Inferior parietal cortex (tissue), 1 donor: ENCODE results near the gene SERPINH1.

Experiments used
- DNase-seq: peaks from one replicate; pipeline ENCODE4 v3.0.0-alpha.2; 2016; ENCODE audit errors: extremely low spot score

Gene SERPINH1

GRCh38 chr11:75596914-75597313, 34.9 kb downstream of the SERPINH1 start:
- DNase-seq: no peak

GRCh38 chr11:75597636-75598035, 35.6 kb downstream of the SERPINH1 start:
- DNase-seq: no peak

DNA sequence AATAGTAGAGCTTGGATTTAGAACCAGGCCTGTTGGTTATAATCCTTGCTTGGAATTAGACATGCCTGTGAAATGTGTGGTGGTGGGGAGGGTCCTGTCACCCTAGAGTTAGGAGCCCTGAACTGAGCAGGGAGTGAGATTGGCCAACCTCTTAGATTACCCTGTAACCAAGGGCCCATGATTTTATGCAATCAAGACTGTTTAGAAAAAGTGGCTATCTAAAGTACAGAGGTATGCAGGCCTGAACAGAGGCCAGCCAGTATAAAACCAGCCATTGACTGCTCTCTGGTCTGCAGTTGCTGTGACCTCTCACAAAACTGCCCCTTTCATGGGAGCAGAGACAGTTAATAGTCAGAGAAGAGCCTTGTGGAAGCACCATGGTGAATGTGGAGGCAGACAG, 36.2 kb downstream of the SERPINH1 start:
- no peak for DNase-seq

DNA sequence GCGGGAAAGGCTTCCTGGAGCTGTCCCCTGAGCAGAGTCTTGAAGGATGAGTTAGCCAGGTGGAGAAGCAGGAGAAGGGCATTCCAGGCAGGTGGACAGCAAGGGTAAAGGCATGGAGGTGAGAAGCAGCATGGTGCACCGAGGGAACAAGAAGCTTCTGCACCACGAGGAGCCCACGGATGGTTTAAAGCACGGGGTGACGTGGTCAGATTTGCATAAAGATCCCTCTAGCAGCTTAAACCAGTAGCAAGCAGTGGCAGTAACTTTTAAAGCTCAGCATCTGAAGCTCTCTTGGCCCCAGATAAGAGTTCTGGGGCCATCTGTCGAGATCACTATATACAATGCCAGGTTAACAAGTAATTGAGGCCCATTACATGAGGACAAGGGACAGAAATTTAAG, 36.8 kb downstream of the SERPINH1 start:
- DNase-seq: no peak

DNA sequence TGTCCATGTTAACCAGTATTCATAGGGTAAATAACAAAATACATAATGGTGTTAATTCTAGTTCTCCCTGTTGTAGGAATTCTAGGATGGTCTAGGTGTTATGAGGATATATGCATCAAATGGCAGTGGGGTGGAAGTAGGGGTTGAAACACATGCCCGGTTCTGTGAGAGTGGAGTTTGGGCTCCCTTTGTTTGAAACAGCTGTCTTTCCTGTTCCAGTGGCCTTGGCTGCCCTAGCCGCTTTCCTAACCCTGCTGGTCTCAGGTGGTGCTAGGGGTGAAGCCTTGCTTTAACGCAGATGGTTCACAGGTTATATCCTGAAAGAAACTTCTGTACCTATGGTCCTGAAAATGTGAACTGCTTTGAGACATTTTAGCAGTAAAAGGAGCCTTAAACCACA, 38.3 kb downstream of the SERPINH1 start:
- DNase-seq: no peak

DNA sequence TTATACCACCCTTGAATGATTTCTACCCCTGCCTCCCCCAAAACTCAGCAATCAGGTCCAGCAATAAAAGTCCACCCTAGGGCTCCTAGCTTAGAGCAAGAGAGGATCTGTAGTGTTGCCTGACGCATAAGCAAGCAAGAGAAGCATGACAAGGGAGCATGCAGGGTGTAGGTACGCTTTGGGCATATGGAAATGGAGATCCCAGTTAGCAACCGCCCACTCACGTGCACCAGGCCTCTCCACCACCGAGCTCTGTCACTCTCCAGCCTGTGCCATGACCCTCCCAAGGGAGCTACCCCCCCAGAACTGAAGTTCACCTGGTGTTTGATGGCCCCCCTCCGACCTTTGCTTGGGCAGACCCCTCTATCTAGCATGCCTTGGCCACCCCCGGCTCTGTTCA, 39.4 kb downstream of the SERPINH1 start:
- DNase-seq: no peak

DNA sequence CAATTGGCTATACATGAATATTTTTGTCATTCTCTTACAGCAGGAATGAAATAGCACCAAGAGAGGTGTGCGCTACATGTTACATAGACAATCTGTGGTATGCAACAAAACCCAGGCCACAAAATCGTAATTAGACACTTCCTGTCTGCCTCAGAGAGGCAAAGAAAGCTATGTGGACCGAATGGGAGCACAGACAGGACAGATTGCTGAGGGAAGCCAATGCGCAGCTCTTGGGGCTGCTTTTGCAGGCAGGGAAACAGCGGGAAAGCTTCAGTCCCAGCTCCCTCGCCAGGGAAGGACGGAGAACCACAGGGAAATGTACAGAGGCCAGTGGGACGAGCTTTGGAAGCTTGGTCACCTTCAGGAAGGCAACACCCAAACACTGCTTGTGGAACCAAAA, 40.9 kb downstream of the SERPINH1 start:
- no peak for DNase-seq

DNA sequence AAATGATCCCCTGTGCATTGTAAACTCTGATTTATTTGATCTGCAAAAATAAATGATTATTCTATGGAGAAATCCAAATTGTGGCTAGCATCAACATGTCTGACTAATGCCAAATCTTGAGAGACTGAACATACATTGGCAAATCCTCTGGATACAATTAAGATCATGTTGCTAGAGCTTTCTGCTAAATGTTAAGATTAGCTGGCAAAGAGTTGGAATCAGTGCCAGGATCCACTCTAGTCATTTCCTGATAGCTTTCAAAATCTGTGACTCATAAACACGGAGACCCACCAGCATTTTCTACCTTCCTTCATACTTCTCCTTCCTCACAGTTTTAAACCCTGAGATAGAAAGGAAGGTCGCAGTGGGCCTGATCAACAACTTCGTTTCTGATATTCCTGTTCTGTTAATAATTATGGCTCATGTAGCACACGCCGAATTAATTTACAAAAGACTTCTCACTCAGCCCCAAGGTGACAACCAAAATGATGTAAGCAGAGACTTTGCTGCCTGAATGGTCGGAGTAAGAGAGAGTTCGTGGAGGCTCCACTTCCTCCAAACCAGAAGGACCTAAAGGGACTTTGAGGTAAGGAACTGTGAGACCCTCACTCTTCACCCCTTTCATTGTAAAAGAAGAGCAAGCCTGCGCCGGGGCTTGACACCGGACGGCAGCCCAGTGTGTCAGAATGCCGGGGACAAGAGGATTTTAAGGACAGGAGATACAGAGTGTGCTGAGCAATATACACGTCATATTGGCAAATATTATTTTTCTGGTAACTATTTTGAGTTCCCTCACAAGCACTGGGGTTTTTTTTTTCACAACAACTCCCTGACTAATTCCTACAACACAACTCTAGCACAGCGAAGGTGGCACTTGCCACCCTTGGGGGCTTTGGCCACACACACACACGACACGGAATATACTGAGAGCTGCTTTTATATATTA, 42.0 kb downstream of the SERPINH1 start:
- no peak for DNase-seq

DNA sequence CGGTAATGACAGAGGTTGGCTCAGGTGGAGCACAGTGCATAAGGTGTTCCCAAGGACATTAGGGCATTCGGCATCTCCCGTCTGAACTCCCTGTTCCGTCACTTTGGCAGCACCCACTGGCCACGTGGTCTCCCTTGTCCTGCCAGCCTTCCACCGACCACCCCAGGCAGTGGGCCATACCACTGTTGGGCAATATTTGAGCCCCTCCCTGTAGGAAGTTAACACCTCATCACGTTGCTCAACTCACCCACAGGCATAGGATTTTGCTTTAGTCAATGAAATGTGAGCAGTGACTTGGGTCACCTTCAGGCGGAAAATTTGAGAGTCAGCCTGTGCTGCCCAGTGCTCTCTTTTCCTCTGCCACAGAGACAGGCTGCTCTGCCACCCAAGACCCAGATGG, 44.0 kb downstream of the SERPINH1 start:
- DNase-seq: no peak

DNA sequence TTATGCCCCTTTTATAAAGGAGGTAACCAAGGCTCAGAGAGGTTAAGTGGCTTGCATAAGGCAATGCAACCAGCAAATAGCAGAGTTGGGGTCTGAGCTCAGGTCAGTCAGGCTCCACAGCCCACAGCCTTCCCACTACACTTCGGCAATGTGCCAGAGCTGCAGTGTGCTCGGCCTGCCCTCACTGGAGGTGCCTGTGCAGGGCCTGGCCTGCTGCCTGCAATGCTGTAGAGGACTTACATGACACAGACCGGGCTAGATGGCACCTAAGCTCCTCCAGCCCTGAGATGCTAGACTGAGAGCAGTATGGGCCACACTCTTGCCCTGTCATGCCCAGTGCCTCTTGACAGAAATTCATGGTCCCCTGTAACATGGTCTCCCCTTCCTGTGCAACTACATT, 49.8 kb downstream of the SERPINH1 start:
- no peak for DNase-seq

DNA sequence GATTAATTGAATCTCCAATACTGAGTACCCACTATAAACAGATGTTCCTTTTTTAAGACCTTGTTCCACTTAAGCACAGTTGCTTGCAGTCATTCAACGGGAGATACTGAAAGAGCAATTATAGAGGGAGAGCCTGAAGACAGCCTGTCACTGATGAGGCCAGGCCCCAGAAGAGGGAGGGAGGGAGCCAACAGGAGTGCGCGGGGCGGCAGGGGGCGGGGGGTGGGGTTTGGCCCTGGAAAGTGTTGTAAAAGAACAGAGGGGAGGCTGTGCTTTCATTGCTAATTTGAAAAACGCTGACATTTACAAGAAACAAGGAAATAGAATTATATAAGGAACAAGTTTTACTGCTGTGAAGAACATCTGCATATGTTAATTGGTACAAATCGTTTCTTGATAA, 53.7 kb downstream of the SERPINH1 start:
- DNase-seq: no peak

DNA sequence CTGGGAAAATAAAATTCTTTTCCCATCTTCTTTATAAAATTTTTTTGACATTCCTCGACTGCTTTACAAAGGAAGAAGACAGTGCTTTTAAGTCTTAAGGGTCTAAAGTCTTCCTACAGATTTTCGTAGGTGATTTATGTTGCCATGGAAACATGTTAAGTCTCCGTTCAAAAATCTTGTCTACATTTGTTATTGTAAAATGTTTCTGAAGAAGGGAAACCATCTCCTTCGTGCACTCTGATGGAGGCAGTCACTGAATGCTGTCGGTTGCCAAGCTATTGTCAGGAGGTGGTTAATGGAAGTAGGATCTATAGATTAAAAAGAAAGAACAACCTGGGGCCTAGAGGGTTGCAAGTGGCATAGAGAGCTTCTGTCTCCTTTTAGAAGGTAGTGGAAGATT, 54.2 kb downstream of the SERPINH1 start:
- DNase-seq: no peak
